Measurements from ENCODE around the gene GRID1. TPM values are rescaled to one million over a fixed set of nuclear protein-coding genes. Genes with fewer than 3 reads are reported as not detected.

The GRID1 gene
- total and polyA plus RNA-seq, 9 of the 15 experiments (the other 6 are each of a cell fraction or from before 2014, with no cell fraction given) = 0.01 to 7.2 (median 1.2) TPM

- TF ChIP-seq CHD7 (IDR thresholded peaks at IDR 0.05; ENCODE audit: low read depth, low read length) (no peak), ZNF224 (CRISPR knock-in tag; IDR thresholded peaks at IDR 0.05) (no peak)
Observed at GRCh38 chr10:85861513-85862197, 504.9 kb downstream of the GRID1 start (continued).
